ENCODE data around the gene VAMP8.
"Not testable (repeated sequence)": the region's sequence is repeated elsewhere in the genome, so short reads cannot be mapped to it uniquely, and the experiment has no call there.

Gene VAMP8

GRCh38 chr2:85600951-85601770 lies 23.8 kb downstream of the VAMP8 start:
- no peak for DNase-seq

GRCh38 chr2:85601771-85602475 lies 24.5 kb downstream of the VAMP8 start:
- DNase-seq: no peak

- DNase-seq: peak; percentile 86 to 89 (median 87)
Measured at GRCh38 chr2:85602476-85603234, 25.3 kb downstream of the VAMP8 start, which contains the start of gene TMEM150A. TMEM150A (minus strand) TSS chr2:85602698; CDS start chr2:85601948, 750 bp downstream.

- not testable (repeated sequence) for DNase-seq
Measured at GRCh38 chr2:85604133-85604444, 26.7 kb downstream of the VAMP8 start.

- DNase-seq: no peak
Measured at GRCh38 chr2:85604568-85605339, 27.4 kb downstream of the VAMP8 start.

GRCh38 chr2:85605406-85606115 lies 28.2 kb downstream of the VAMP8 start:
- no peak for DNase-seq

- no peak for DNase-seq
Measured at GRCh38 chr2:85606116-85606455, 28.7 kb downstream of the VAMP8 start.

- no peak for DNase-seq
Measured at GRCh38 chr2:85607268-85608215, 30.2 kb downstream of the VAMP8 start.

- no peak for DNase-seq
Measured at GRCh38 chr2:85611217-85611704, 33.9 kb downstream of the VAMP8 start.

GRCh38 chr2:85611705-85612587 lies 34.6 kb downstream of the VAMP8 start, which contains the start of gene C2orf68:
C2orf68 (minus strand) TSS chr2:85612066; CDS start chr2:85611984, 82 bp downstream.
- DNase-seq: peak; percentile 79 to 85 (median 80)

- DNase-seq: no peak
Measured at GRCh38 chr2:85613717-85614515, 36.5 kb downstream of the VAMP8 start.

GRCh38 chr2:85614757-85615156 lies 37.4 kb downstream of the VAMP8 start:
- DNase-seq: not testable (repeated sequence)

- no peak for DNase-seq
Measured at GRCh38 chr2:85615413-85615728, 38.0 kb downstream of the VAMP8 start.

- not testable (repeated sequence) for DNase-seq
Measured at GRCh38 chr2:85617723-85618122, 40.3 kb downstream of the VAMP8 start.

- DNase-seq: peak in 1 of 3 experiments; percentile 3
Measured at GRCh38 chr2:85619617-85620016, 42.2 kb downstream of the VAMP8 start.

GRCh38 chr2:85621338-85621737 lies 44.0 kb downstream of the VAMP8 start:
- no peak for DNase-seq

- DNase-seq: no peak
Measured at GRCh38 chr2:85623991-85624390, 46.6 kb downstream of the VAMP8 start.

- no peak for DNase-seq
Measured at GRCh38 chr2:85628658-85629057, 51.3 kb downstream of the VAMP8 start.

GRCh38 chr2:85631316-85631715 lies 53.9 kb downstream of the VAMP8 start:
- DNase-seq: no peak

Data from NCI-H1417 (cell line).